ENCODE results near the gene SEMA5A. TPM values are rescaled to one million over a fixed set of nuclear protein-coding genes. Genes with fewer than 3 reads are reported as not detected.

Gene SEMA5A
- total RNA-seq, 4 donors from 2014 or later, result 15.0 to 81.0 (median 52.9) TPM

- 53 to 100% methylated on average over 1 to 6 of the region's 6 CpGs for WGBS, 2 donors (ENCODE audit: low coverage in 1 of 2)
- H3K27me3 ChIP-seq, result no peaks in the 10 kb centered on the region
- DNase-seq, result no peak
- H3K4me1 ChIP-seq, result no peaks in the 10 kb centered on the region
- H3K9me3 ChIP-seq, result no peaks in the 10 kb centered on the region
- in situ Hi-C loops (cut with MboI; ENCODE audit: low pct_ligation_motif_present in 1 of 4, low pct_unique_long_range_greater_than_20kb in 1 of 4, low sequenced_read_pairs in 3 of 4), result no loop called here
- no peaks in the 10 kb centered on the region for H3K36me3 ChIP-seq
- no peak overlapping the region for H3K4me3 ChIP-seq
- intact Hi-C loops (cut with DNase I; ENCODE audit: low total_unique reads), result no loop called here
- TF ChIP-seq POLR2AphosphoS5 (IDR thresholded peaks at IDR 0.05) (peak in 1 of 3 donors; percentile 20), EP300 (IDR thresholded peaks at IDR 0.05; ENCODE audit: low read depth) (no peak), POLR2A (IDR thresholded peaks at IDR 0.05) (no peak)
- TF ChIP-seq, protein P1, sequence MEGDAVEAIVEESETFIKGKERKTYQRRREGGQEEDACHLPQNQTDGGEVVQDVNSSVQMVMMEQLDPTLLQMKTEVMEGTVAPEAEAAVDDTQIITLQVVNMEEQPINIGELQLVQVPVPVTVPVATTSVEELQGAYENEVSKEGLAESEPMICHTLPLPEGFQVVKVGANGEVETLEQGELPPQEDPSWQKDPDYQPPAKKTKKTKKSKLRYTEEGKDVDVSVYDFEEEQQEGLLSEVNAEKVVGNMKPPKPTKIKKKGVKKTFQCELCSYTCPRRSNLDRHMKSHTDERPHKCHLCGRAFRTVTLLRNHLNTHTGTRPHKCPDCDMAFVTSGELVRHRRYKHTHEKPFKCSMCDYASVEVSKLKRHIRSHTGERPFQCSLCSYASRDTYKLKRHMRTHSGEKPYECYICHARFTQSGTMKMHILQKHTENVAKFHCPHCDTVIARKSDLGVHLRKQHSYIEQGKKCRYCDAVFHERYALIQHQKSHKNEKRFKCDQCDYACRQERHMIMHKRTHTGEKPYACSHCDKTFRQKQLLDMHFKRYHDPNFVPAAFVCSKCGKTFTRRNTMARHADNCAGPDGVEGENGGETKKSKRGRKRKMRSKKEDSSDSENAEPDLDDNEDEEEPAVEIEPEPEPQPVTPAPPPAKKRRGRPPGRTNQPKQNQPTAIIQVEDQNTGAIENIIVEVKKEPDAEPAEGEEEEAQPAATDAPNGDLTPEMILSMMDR (IDR thresholded peaks at IDR 0.05), result no peak
- no peak overlapping the region for H3K27ac ChIP-seq
Measured at GRCh38 chr5:9151684-9152427, 394.0 kb downstream of the SEMA5A start.

DNA sequence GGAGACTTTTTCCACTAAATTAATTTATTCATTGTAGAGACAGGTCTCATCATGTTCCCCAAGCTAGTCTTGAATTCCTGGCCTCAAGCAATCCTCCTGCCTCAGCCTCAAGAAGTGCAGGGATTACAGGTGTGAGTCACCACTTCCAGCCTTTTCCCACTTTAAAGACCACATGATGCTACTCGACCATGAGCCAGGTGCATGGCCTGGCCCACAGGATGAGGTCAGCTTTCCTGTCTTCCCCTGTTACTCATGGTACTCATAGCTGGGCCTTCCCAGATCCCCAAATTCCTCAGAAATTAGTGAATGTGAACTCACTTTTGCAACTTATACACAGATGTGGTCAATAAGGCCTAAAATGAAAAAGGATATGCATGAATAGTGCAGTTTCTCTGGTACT, 395.9 kb downstream of the SEMA5A start:
- Histone ChIP-seq H3K4me3 (no peak overlapping the region), H3K27me3 (no peaks in the 10 kb centered on the region), H3K36me3 (no peaks in the 10 kb centered on the region), H3K4me1 (no peaks in the 10 kb centered on the region), H3K9me3 (no peaks in the 10 kb centered on the region), H3K27ac (no peak overlapping the region)
- WGBS, 2 donors (ENCODE audit: low coverage in 1 of 2), result 33 to 45% methylated on average over 1 of the region's 1 CpG
- in situ Hi-C loops (cut with MboI; ENCODE audit: low pct_ligation_motif_present in 1 of 4, low pct_unique_long_range_greater_than_20kb in 1 of 4, low sequenced_read_pairs in 3 of 4) (no loop called here), intact Hi-C loops (cut with DNase I; ENCODE audit: low total_unique reads) (no loop called here)
- TF ChIP-seq EP300 (IDR thresholded peaks at IDR 0.05; ENCODE audit: low read depth) (no peak), POLR2A (IDR thresholded peaks at IDR 0.05) (no peak), POLR2AphosphoS5 (IDR thresholded peaks at IDR 0.05) (no peak)
- TF ChIP-seq, protein P1 (IDR thresholded peaks at IDR 0.05), result no peak
- DNase-seq, result no peak

DNA sequence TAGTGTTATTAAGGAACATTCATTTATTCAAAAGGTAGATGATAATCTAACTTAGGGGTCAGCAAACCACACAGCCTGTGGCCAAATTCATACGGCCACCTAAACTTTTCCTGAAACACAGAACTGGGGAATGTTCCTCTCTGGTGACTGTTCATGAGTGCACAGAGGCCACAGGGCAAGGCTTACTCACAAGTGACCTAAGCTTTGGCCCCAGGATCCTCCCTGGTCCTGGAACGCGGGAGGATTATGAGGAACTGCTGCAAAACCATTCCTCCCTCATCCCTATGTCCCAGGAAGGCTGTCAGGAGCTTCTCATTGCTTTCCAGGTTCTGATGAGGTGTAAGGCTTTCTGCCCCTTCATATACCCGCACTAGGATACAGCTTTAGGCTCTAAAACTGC, 397.6 kb downstream of the SEMA5A start:
- H3K27ac ChIP-seq, result no peak overlapping the region
- 96% methylated on average over 4 of the region's 4 CpGs; no CpG with 5 or more reads in 1 of the 2 donors for WGBS, 2 donors (ENCODE audit: low coverage in 1 of 2)

DNA sequence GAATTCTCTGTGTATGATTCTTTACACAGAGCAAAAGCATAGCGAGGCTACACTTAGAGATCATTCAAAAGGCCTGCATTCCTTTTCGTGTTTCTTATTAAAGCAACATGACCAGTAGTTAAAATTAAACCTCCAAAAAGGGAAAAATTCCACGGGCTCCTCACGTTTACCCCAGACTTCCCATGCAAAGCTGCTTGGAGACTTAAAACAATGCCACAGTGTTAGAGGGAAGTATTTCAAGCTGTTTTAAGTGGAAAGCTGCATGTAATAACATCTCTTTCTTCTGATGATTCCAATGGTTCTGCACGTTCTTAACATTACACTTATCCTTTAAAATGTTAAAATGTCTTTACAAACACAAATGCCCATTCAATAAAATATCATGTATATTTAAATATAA, 405.2 kb downstream of the SEMA5A start:
- H3K27me3 ChIP-seq, result no peaks in the 10 kb centered on the region
- no peak for DNase-seq
- no peaks in the 10 kb centered on the region for H3K9me3 ChIP-seq
- no peak overlapping the region for H3K27ac ChIP-seq
- H3K4me3 ChIP-seq, result no peak overlapping the region
- in situ Hi-C loops (cut with MboI; ENCODE audit: low pct_ligation_motif_present in 1 of 4, low pct_unique_long_range_greater_than_20kb in 1 of 4, low sequenced_read_pairs in 3 of 4) (no loop called here), intact Hi-C loops (cut with DNase I; ENCODE audit: low total_unique reads) (no loop called here)
- H3K4me1 ChIP-seq, result no peaks in the 10 kb centered on the region
- TF ChIP-seq POLR2AphosphoS5 (IDR thresholded peaks at IDR 0.05), result no peak
- TF ChIP-seq, protein P1 (IDR thresholded peaks at IDR 0.05), result no peak
- no peak for TF ChIP-seq POLR2A (IDR thresholded peaks at IDR 0.05)
- no peak for TF ChIP-seq EP300 (IDR thresholded peaks at IDR 0.05; ENCODE audit: low read depth)
- 63 to 85% methylated on average over 5 of the region's 5 CpGs for WGBS, 2 donors (ENCODE audit: low coverage in 1 of 2)
- no peaks in the 10 kb centered on the region for H3K36me3 ChIP-seq

More for the DNA sequence above, 397.6 kb downstream of the SEMA5A start:
- TF ChIP-seq POLR2A (IDR thresholded peaks at IDR 0.05) (no peak), EP300 (IDR thresholded peaks at IDR 0.05; ENCODE audit: low read depth) (no peak), POLR2AphosphoS5 (IDR thresholded peaks at IDR 0.05) (no peak)
- TF ChIP-seq, protein P1 (IDR thresholded peaks at IDR 0.05), result no peak
- Histone ChIP-seq H3K4me1 (no peaks in the 10 kb centered on the region), H3K4me3 (no peak overlapping the region), H3K9me3 (no peaks in the 10 kb centered on the region), H3K27me3 (no peaks in the 10 kb centered on the region), H3K36me3 (no peaks in the 10 kb centered on the region)
- intact Hi-C loops (cut with DNase I; ENCODE audit: low total_unique reads) (no loop called here), in situ Hi-C loops (cut with MboI; ENCODE audit: low pct_ligation_motif_present in 1 of 4, low pct_unique_long_range_greater_than_20kb in 1 of 4, low sequenced_read_pairs in 3 of 4) (no loop called here)
- DNase-seq, result no peak
